Activated effector memory CD4-positive, alpha-beta T cell treated with Interleukin-2 at 50 U/mL for 16 hours (primary cell): ENCODE data around the gene CABLES1.
"Not testable (repeated sequence)": the region's sequence is repeated elsewhere in the genome, so short reads cannot be mapped to it uniquely, and the experiment has no call there.

ENCODE experiments used
- DNase-seq: peaks from one replicate; pipeline ENCODE4 v3.0.0-alpha.2; 2020

CABLES1 gene

GRCh38 chr18:23272498-23273232 is 137.4 kb downstream of the CABLES1 start:
- DNase-seq: no peak

DNA sequence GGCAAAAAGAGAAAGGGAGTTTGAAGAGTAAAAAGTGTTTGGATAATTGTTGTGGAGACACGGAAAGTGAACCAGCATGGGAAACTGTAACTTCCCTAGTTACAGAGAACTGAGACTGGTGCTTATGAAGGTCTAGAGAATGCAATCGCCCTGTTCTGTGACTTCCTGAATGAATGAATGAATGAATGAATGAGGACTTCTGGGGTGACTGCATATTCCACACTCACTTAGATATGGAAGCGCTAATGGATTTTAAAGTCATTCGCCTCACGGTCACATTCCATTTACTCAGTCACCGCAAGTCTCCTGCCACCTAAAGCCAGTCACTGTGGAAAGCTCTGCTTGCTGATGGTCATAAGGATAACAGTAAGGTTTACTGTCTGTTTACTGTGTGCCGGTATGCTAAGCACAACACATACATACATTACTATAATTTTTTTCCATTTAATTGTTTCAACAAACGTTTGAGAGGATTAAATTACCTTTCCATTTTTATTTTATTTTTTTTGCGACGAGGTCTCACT is 138.2 kb downstream of the CABLES1 start:
- no peak for DNase-seq

DNA sequence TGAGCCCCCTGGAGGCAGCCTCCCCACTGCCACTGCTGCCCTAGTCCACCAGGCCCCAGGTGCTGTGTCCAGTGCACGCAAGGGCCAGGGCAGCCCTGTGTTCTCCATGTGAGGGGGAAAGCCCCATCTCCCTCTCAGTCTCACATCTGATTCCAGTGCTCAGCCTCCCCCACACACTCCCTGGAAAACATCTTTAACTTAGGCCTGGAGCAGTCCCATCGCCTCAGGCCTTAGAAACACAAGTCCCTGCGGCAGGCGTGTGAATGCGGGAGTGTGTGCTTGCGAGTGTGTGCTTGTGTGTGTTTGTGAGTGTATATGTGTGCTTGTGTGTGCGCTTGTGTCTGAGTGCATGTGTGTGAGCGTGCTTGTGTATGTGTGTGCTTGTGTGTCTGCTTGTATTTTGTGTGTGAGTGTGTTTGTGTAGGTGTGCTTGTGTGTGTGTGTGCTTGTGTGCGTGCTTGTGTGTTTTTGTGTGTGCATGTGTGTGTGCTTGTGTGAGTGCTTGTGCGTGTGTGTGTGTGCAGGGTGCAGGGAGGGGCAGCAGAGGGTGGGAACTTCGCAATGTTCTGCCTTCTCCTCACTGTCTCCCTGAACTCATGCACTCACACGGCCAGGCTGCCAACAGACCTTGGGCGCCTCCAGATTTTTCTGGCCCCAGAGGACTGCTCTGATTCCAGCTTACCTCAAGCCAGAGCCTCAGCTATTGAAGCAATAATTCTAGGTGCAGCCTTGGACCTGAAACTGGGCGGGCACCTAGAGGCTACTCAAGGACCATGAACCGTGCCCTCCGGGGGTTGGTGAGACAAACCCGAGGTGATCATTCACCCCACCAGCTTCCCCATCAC is 139.6 kb downstream of the CABLES1 start:
- no peak for DNase-seq

DNA sequence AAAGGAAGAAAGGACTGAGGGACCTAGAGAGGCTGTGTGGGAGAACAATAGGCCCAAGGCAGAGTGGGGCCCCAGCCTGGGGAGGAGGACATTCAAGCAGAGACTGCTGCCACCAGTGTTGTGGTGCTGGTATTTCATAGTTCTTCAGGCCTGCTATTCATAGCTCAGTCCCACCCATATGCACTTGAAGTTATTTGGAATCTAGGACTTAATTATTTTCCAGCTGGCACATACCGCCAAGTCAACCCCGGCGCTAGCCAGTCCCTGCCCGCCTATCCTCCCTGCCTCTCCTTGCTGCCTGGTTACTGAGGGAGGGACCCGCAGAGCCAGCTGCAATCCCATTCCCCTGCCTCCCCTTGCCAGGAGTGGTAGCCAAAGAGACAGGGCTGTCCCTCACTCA is 141.2 kb downstream of the CABLES1 start:
- no peak for DNase-seq

DNA sequence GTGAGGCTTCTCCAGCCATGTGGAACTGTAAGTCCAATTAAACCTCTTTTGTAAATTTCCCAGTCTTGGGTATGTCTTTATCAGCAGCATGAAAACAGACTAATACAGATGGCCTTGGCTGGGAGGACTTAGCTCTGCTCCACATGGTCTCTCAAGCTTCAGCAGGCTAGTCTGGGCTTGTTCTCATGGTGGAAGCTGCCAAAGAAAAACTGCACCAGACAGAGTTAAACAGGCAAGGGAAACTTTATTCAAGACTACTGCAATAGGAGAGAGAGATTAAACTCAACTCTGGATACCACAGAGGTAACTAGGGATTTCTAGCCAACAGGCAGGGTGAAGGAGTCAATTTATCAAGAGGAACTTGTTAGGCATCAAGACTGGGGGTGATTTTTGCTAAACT is 142.1 kb downstream of the CABLES1 start:
- no peak for DNase-seq

GRCh38 chr18:23279931-23280330 is 144.6 kb downstream of the CABLES1 start:
- DNase-seq: no peak

- no peak for DNase-seq
These were observed 145.6 kb downstream of the CABLES1 start for GRCh38 chr18:23280844-23281243.

GRCh38 chr18:23281626-23282436 is 146.5 kb downstream of the CABLES1 start:
- no peak for DNase-seq

- DNase-seq: no peak
These were observed 147.1 kb downstream of the CABLES1 start for GRCh38 chr18:23282437-23282781.

- no peak for DNase-seq
These were observed 148.7 kb downstream of the CABLES1 start for GRCh38 chr18:23283916-23284430.

- DNase-seq: no peak
These were observed 149.3 kb downstream of the CABLES1 start for GRCh38 chr18:23284629-23285028.

- DNase-seq: not testable (repeated sequence)
These were observed 150.3 kb downstream of the CABLES1 start for GRCh38 chr18:23285581-23285980.

GRCh38 chr18:23291456-23292205 is 156.3 kb downstream of the CABLES1 start:
- no peak for DNase-seq

DNA sequence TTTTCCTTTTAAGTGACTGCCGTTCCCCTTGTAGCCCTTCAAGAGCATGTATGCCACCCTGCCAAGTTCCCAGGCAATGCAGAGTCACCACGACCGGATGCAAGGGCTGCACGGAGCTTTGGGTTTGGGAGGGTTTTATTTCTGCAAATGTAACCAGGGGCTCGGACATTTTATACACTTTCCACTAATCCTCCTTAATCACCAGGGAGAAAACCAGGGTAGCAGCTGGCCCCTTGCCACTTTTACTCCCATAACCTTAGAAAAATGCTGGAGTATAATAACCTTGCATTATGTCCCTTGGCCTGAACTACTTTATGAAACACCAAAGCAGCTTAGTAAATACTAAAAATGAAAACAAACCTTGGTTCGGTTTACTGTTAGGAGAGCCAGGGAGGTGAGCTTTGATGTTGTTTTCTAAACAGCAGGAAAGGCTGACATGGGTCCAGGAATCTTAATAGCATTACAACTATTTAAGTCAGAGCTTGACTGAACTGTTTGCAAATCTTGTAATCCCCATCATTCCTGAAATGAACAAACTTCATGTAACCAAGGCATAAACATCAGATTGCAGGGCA is 165.0 kb downstream of the CABLES1 start:
- no peak for DNase-seq

DNA sequence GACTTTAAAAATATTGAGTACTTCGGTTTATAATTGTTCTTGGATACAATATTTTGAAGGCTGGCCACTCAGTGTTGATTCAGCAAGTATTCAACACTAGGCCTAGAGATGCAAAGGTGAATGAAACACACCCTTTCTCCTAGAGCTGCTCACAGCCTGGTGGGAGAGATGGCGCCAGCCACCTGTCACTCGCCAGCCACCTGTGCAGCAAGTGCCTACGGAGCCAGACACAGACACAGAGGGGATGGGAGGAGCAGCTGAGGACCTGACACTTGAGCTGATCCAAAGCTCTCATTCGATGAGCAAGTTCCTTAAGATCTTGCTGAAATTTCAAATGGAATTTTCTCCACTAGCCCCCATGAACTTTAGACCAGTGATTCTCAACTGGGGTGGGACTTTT is 166.7 kb downstream of the CABLES1 start:
- DNase-seq: no peak

DNA sequence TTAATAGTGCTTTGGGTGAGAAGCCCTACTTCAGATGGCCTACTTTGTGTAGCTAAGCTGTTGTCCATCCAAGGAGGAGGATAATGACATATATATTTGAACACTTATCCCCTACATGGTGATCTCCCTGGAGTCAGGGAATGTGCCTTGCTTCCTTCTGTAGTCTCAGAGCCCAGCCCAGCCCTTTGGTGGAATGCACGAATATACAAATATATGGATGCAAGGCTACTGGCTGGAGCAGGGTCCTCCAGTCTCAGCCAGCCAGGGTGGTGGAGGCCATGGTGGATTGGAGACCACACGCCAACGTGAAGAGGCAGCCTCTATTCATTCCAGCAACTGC is 167.2 kb downstream of the CABLES1 start:
- no peak for DNase-seq

DNA sequence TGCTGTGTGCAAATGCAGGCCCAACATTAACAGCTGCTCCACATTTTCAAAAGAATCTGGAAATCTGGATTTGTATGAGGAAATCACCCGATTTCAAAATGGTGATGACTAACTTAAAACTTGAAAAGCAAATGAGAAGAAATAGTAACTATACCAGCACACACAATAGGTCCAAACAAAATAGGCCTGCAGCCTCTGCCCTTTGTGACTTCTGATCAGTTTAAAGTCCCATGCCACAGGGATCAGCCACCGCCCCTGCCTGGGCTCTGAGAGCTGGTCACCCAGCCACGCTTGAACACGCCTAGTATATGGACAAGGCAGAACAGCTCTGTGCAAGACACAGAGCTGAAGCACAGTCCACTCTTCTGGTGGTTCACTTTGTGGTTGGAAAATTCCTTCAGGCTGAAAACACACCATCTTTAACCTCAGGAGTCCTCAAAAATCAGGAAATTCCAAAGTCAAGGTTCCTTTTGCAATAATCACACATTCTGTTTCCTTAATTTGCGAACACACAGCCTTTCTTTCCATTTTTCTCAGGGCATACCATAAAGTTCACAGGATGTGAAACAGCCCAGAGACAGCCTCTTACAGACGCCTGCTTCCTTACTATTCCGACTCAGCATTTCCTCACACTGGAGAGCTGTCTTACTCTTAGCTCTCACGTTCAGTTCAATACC is 167.7 kb downstream of the CABLES1 start:
- DNase-seq: no peak

GRCh38 chr18:23306822-23307221 is 171.5 kb downstream of the CABLES1 start:
- no peak for DNase-seq

DNA sequence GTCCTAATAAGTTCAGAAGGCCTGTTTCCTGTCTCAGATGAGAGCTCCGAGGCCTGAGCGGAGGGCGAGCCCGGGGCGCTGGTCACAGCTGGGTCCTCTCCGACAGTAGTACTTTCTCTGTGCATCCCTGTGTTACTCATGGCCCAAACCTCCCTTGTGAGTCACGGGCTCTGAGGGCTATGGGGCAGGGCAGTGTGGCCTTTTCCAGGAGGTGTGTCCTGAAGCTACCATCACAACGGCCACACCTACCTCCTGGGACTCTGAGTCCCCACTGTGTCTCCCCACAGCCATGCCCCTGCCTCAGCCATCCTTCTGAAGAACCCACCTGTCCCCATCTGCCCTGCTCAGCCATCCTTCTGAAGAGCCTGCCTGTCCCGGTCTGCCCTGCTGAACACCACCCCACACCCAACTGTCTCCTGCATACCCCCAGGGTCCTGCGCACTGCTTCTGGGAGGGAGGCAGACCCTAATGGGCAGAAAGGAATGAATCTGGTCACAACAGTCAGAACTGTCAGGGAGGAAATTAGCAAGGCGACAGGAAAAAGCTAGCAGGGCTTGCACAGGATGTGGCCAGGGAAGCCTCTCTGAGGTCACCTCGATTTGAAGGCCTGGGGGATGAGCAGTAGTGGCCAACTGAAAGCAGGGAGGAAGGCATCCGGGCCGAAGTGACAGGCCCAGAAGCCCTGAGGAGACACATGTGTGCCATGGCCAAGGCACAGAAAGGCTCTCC is 172.4 kb downstream of the CABLES1 start:
- no peak for DNase-seq
